ENCODE data around the gene GRB14. TPM values are rescaled to one million over a fixed set of nuclear protein-coding genes. Genes with fewer than 3 reads are reported as not detected.

The GRB14 gene
- total RNA-seq, 4 donors from 2014 or later: 2.1 to 14.9 (median 3.4) TPM

DNA sequence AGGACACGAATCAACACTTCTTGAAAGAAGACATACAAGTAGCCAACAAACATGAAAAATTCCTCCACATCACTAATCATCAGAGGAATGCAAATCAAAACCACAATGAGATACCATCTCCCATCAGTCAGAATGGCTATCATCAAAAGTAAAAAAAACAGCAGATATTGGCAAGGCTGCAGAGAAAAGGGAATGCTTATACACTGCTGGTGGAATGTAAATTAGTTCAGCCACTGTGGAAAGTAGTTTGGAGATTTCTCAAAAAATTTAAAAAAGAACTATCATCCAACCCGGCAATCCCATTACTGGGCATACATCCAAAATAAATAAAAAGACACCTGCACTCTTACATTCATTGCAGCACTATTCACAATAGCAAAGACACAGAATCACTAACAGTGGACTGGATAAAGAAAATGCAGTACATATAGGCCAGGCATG is 78.7 kb downstream of the GRB14 start:
- intact Hi-C loops (cut with DNase I; ENCODE audit: low total_unique reads): no loop called here
- Histone ChIP-seq H3K4me1 (peaks cover 0 to 5% of the 10 kb centered on the region in 2 donors), H3K36me3 (no peaks in the 10 kb centered on the region), H3K9me3 (no peaks in the 10 kb centered on the region), H3K4me3 (no peak overlapping the region), H3K27ac (no peak overlapping the region), H3K27me3 (no peaks in the 10 kb centered on the region)
- DNase-seq (no peak), ATAC-seq (no peak)
- in situ Hi-C loops (cut with MboI; ENCODE audit: low sequenced_read_pairs in 4 of 4): no loop called here
- TF ChIP-seq POLR2A (IDR thresholded peaks at IDR 0.05): no peak
- TF ChIP-seq, protein P1, sequence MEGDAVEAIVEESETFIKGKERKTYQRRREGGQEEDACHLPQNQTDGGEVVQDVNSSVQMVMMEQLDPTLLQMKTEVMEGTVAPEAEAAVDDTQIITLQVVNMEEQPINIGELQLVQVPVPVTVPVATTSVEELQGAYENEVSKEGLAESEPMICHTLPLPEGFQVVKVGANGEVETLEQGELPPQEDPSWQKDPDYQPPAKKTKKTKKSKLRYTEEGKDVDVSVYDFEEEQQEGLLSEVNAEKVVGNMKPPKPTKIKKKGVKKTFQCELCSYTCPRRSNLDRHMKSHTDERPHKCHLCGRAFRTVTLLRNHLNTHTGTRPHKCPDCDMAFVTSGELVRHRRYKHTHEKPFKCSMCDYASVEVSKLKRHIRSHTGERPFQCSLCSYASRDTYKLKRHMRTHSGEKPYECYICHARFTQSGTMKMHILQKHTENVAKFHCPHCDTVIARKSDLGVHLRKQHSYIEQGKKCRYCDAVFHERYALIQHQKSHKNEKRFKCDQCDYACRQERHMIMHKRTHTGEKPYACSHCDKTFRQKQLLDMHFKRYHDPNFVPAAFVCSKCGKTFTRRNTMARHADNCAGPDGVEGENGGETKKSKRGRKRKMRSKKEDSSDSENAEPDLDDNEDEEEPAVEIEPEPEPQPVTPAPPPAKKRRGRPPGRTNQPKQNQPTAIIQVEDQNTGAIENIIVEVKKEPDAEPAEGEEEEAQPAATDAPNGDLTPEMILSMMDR (IDR thresholded peaks at IDR 0.05 in 4 of 5, conservative IDR thresholded peaks at IDR 0.05 in 1 of 5): no peak

DNA sequence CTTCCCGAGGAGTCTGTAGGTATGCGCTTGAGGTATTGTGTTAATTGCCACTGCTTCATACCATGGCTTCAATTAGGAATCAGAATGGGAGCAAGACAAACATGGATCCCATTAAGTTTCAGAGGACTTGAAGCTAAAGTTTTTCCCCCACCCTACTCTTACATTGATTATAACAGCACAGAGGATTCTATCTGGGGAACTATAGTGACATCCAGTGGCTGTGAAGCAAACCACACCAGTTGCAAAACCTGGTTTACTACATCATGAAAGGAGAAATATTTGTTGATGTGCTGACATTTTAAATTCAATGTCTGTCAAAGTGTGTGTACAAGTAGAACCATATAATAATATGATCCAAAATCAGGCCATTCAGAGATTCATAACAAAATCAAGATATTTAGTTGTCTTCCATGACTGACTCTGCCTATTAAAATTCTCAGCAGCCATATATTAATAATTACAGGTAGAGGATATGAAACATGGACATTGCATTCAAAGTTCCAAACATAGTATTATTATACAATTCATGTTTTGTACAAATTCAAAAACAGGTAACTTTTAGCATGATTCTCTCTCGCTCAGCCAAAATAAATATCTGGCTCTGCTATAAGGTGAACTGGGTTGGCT is 82.9 kb downstream of the GRB14 start:
- Histone ChIP-seq H3K9me3 (no peaks in the 10 kb centered on the region), H3K36me3 (no peaks in the 10 kb centered on the region), H3K27ac (no peak overlapping the region), H3K4me3 (no peak overlapping the region), H3K27me3 (no peaks in the 10 kb centered on the region), H3K4me1 (peaks cover 2 to 4% of the 10 kb centered on the region in 2 donors)
- no peak for TF ChIP-seq POLR2A (IDR thresholded peaks at IDR 0.05)
- TF ChIP-seq, protein P1 (IDR thresholded peaks at IDR 0.05 in 4 of 5, conservative IDR thresholded peaks at IDR 0.05 in 1 of 5): peak in 4 of 5 experiments; percentile 15 to 49 (median 32)
- DNase-seq: no peak
- no peak for ATAC-seq
- in situ Hi-C loops (cut with MboI; ENCODE audit: low sequenced_read_pairs in 4 of 4): no loop called here
- intact Hi-C loops (cut with DNase I; ENCODE audit: low total_unique reads): no loop called here

DNA sequence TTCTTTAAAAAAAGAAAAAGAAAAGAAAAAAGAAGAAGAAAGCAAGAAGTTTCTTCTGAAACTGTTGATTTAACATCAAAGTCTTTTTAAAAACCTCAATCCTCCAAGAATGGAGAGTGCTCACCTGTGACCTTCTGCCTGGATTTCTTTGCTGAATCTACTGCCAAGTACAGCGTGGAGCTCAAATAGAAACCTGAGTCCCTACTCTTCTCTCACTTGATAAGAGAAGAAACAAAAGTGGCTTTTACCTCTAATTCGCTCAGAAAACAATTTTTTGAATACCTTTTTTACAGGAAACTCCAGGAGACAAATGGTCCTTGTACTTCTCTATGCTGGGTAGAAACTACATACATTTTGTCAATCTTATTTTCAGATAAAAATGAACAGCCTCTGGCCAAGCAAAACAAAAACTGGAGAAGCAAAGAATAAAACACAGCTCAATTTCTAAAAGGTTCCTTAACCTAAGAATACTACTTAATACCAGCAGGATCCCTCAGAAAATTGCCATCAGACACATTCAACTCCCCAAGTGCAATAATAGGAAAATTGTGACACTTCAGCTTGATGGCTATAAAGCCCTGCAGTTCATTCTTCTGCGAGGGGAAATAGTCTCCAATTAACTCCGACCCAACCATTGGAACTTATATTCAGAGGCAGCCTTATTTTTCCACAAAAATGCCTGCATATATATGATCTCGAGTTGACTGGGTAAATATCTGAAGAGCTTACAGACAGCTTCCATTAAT is 85.8 kb downstream of the GRB14 start:
- no peak for ATAC-seq
- in situ Hi-C loops (cut with MboI; ENCODE audit: low sequenced_read_pairs in 4 of 4) (no loop called here), intact Hi-C loops (cut with DNase I; ENCODE audit: low total_unique reads) (no loop called here)
- Histone ChIP-seq H3K27me3 (no peaks in the 10 kb centered on the region), H3K4me1 (peaks cover 0 to 2% of the 10 kb centered on the region in 2 donors), H3K27ac (no peak overlapping the region), H3K36me3 (no peaks in the 10 kb centered on the region), H3K9me3 (no peaks in the 10 kb centered on the region), H3K4me3 (no peak overlapping the region)
- no peak for DNase-seq
- TF ChIP-seq POLR2A (IDR thresholded peaks at IDR 0.05): no peak
- TF ChIP-seq, protein P1 (IDR thresholded peaks at IDR 0.05 in 4 of 5, conservative IDR thresholded peaks at IDR 0.05 in 1 of 5): no peak

DNA sequence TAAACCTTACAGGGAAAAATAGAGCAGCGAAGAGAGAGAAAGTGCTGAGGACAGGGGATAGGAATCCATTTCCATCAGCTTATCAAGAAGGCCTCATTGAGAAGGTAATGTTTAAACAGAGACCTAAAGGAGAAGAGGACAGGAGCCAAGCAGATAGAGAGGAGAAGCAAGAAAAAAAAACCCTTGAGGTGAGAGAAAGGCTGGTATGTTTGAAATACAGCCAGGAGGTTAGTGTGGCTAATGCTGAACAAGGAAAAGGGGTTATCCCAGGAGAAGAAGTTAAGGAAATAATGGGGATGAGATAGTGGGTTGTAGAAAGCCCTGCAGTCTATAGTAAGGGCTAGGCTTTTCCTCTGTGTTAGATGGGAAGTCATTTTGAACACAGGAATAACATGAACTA is 90.8 kb downstream of the GRB14 start:
- H3K36me3 ChIP-seq: no peaks in the 10 kb centered on the region
- TF ChIP-seq POLR2A (IDR thresholded peaks at IDR 0.05): no peak
- TF ChIP-seq, protein P1 (IDR thresholded peaks at IDR 0.05 in 4 of 5, conservative IDR thresholded peaks at IDR 0.05 in 1 of 5): no peak
- H3K9me3 ChIP-seq: no peaks in the 10 kb centered on the region
- H3K27me3 ChIP-seq: no peaks in the 10 kb centered on the region
- H3K27ac ChIP-seq: no peak overlapping the region
- intact Hi-C loops (cut with DNase I; ENCODE audit: low total_unique reads) (no loop called here), in situ Hi-C loops (cut with MboI; ENCODE audit: low sequenced_read_pairs in 4 of 4) (no loop called here)
- ATAC-seq (no peak), DNase-seq (no peak)
- H3K4me3 ChIP-seq: no peak overlapping the region
- peaks cover 0 to 2% of the 10 kb centered on the region in 2 donors for H3K4me1 ChIP-seq
